Measurements from ENCODE around the gene RAB7B.

DNA sequence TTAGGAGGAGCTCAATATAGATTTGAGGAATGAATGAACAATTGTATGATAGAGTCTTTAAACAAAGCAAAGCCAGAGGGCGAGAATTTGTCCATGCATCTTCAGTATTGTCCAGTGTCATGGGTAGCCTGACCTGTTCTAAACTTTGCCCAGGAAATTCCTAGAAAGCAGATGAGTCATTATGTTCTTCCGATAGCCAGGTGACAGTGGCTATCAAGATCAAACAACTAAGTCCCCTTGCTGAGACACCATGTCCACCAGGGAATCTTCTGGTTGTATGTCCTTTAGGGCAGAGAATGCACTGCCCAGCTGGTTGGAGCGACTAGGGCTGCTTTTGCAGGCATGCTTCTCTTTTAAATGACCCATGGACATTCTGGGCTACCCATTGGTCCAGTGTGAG, 58.1 kb downstream of the RAB7B start:
- TF ChIP-seq RFX5 (IDR thresholded peaks at IDR 0.05; ENCODE audit: low read depth, low read length), result no peak
- TF ChIP-seq, protein P1, sequence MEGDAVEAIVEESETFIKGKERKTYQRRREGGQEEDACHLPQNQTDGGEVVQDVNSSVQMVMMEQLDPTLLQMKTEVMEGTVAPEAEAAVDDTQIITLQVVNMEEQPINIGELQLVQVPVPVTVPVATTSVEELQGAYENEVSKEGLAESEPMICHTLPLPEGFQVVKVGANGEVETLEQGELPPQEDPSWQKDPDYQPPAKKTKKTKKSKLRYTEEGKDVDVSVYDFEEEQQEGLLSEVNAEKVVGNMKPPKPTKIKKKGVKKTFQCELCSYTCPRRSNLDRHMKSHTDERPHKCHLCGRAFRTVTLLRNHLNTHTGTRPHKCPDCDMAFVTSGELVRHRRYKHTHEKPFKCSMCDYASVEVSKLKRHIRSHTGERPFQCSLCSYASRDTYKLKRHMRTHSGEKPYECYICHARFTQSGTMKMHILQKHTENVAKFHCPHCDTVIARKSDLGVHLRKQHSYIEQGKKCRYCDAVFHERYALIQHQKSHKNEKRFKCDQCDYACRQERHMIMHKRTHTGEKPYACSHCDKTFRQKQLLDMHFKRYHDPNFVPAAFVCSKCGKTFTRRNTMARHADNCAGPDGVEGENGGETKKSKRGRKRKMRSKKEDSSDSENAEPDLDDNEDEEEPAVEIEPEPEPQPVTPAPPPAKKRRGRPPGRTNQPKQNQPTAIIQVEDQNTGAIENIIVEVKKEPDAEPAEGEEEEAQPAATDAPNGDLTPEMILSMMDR (conservative IDR thresholded peaks at IDR 0.05; ENCODE audit: low read depth, low read length), result no peak
- no peak for TF ChIP-seq BHLHE40 (IDR thresholded peaks at IDR 0.05; ENCODE audit: low read depth, low read length)
- TF ChIP-seq RCOR1 (IDR thresholded peaks at IDR 0.05; ENCODE audit: insufficient replicate concordance, low read length), result no peak
- TF ChIP-seq CEBPB (IDR thresholded peaks at IDR 0.05; ENCODE audit: low read depth, low read length), result no peak
- TF ChIP-seq, protein P2, sequence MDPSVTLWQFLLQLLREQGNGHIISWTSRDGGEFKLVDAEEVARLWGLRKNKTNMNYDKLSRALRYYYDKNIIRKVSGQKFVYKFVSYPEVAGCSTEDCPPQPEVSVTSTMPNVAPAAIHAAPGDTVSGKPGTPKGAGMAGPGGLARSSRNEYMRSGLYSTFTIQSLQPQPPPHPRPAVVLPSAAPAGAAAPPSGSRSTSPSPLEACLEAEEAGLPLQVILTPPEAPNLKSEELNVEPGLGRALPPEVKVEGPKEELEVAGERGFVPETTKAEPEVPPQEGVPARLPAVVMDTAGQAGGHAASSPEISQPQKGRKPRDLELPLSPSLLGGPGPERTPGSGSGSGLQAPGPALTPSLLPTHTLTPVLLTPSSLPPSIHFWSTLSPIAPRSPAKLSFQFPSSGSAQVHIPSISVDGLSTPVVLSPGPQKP (IDR thresholded peaks at IDR 0.05; ENCODE audit: borderline replicate concordance, low read depth, low read length), result no peak
- TF ChIP-seq POLR2A (IDR thresholded peaks at IDR 0.05; ENCODE audit: low read depth, low read length), result no peak
- no peak for TF ChIP-seq MXI1 (IDR thresholded peaks at IDR 0.05; ENCODE audit: borderline replicate concordance, low read depth, low read length)
- no peak for TF ChIP-seq RAD21 (IDR thresholded peaks at IDR 0.05; ENCODE audit: low read length)

Measured in IMR-90 (cell line).